Measurements from ENCODE around the gene TBC1D10A.

GRCh38 chr22:30357650-30358215 is 31.0 kb upstream of the TBC1D10A start:
- TF ChIP-seq CTCF (IDR thresholded peaks at IDR 0.05): no peak
- no peak for TF ChIP-seq POLR2A (IDR thresholded peaks at IDR 0.05)
- no peak for TF ChIP-seq POLR2AphosphoS5 (IDR thresholded peaks at IDR 0.05; ENCODE audit: insufficient read depth in 1 of 2, low read depth in 1 of 2)
